SK-N-MC (cell line): ENCODE results near the gene HSDL1.

Experiments
- EZH2 ChIP-seq: fragments of 200-600 bp; sonication (generic); IDR thresholded peaks from one replicate; pipeline ENCODE4 v1.6.1; 2017; ENCODE audit warnings: antibody characterized with exemption
- FOXP2 ChIP-seq: optimal IDR thresholded peaks from 2 replicates; pipeline ENCODE3; 2011; ENCODE audit warnings: mild to moderate bottlenecking, moderate library complexity; ENCODE audit not compliant: insufficient read depth; ENCODE audit errors: extremely low read length, control extremely low read depth
- POLR2AphosphoS5 ChIP-seq: IDR thresholded peaks from 2 replicates; pipeline ENCODE4 v1.6.1; 2012; ENCODE audit warnings: mild to moderate bottlenecking, low read depth, low read length, borderline replicate concordance

GRCh38 chr16:84176192-84177053, 31.4 kb upstream of the HSDL1 start:
- TF ChIP-seq POLR2AphosphoS5 (no peak), FOXP2 (no peak), EZH2 (no peak)
